HepG2 (cell line): ENCODE results near the gene ZDHHC14. TPM values are rescaled to one million over a fixed set of nuclear protein-coding genes. Genes with fewer than 3 reads are reported as not detected.

ENCODE experiments used
- ATAC-seq: fragments of 200-7000 bp; cut with Tn5 transposase; 3 replicates; pipeline ENCODE4 v1.9.1; 2020; ENCODE audit warnings: mild to moderate bottlenecking, moderate library complexity
- BruUV-seq: library from RNA; stranded (reverse); fragments of 400-500 nt; replicated peaks from 2 replicates; lab custom pipeline; 2021; lab: Mats Ljungman, UMichigan
- CTCF ChIA-PET: fragments of 300-600 bp; formaldehyde crosslinking; extraction: SDS; loops from one replicate; lab custom pipeline; 2021; ENCODE audit warnings: low total read pairs, inconsistent platforms, low intra/inter-chr PET ratio; lab: Yijun Ruan, JAX
- POLR2A ChIA-PET: fragments of 350-600 bp; sonication (Branson Sonifier 250); formaldehyde crosslinking; loops from one replicate; lab custom pipeline; 2020; ENCODE audit warnings: antibody characterized with exemption, inconsistent platforms; lab: Yijun Ruan, JAX
- DNase-seq: peaks from one replicate; pipeline ENCODE4 v3.0.0-alpha.2; 2015; ENCODE audit warnings: low spot score
- FAIRE-seq: peaks from 3 replicates; lab custom pipeline; 2011; peaks lifted over from hg19 to GRCh38; lab: Jason Lieb, UNC
- H2AFZ ChIP-seq: one replicate; pipeline ENCODE4 v1.6.1; 2011; ENCODE audit warnings: low read length, inconsistent platforms
- H3K27ac ChIP-seq: fragments of 300-600 bp; 3 replicates; pipeline ENCODE4 v1.8.0; 2011; ENCODE audit warnings: mixed run types, mild to moderate bottlenecking, mixed read lengths, low read length, inconsistent platforms; ENCODE audit not compliant: insufficient read depth; ENCODE audit errors: extremely low read length
- H3K27me3 ChIP-seq, 2 experiments: fragments of 200-600 bp in 1 of 2; 2 replicates in 1 of 2; 3 replicates in 1 of 2; pipeline versions ENCODE4 v1.6.0 to v1.8.0; 2011; ENCODE audit warnings: low read length in 2 of 2, mild to moderate bottlenecking in 2 of 2, moderate library complexity in 2 of 2, inconsistent platforms in 1 of 2; ENCODE audit not compliant: insufficient read depth in 2 of 2, control insufficient read depth in 1 of 2
- H3K36me3 ChIP-seq, 2 experiments: fragments of 200-600 bp in 1 of 2; replicated peaks in 1 of 2; 2 replicates in 1 of 2; 3 replicates in 1 of 2; pipeline versions ENCODE4 v1.5.1 to v1.8.0; 2011; ENCODE audit warnings: low read length in 2 of 2, inconsistent platforms in 1 of 2; ENCODE audit not compliant: insufficient read depth in 2 of 2, control insufficient read depth in 1 of 2
- H3K4me1 ChIP-seq: 2 replicates; pipeline ENCODE4 v1.5.1; 2012; ENCODE audit warnings: low read length, inconsistent platforms; ENCODE audit not compliant: insufficient read depth
- H3K4me2 ChIP-seq: 2 replicates; pipeline ENCODE4 v1.6.0; 2011; ENCODE audit warnings: low read depth, low read length, inconsistent platforms
- H3K4me3 ChIP-seq, 3 experiments: fragments of 200-600 bp in 1 of 3; sonication (generic), shearing (Covaris generic) in 1 of 3; replicated peaks in 1 of 3; 2 replicates each; pipeline ENCODE4 v1.5.1; 2011 to 2016; ENCODE audit warnings: low read length in 3 of 3, inconsistent platforms in 2 of 3, low read depth in 2 of 3, mild to moderate bottlenecking in 2 of 3, control low read depth in 1 of 3, mixed read lengths in 1 of 3; ENCODE audit not compliant: insufficient read depth in 1 of 3
- H3K79me2 ChIP-seq: one replicate; pipeline ENCODE4 v1.6.1; 2011; ENCODE audit warnings: low read length, inconsistent platforms; ENCODE audit not compliant: insufficient read depth
- H3K9ac ChIP-seq: 2 replicates; pipeline ENCODE4 v1.6.0; 2011; ENCODE audit warnings: mild to moderate bottlenecking, low read depth, low read length, inconsistent platforms; ENCODE audit not compliant: insufficient read depth
- H3K9me3 ChIP-seq: 2 replicates; pipeline ENCODE4 v1.5.1; 2012; ENCODE audit warnings: mild to moderate bottlenecking, low read length
- H4K20me1 ChIP-seq: 2 replicates; pipeline ENCODE4 v1.6.0; 2011; ENCODE audit warnings: inconsistent platforms, mild to moderate bottlenecking, low read length, moderate library complexity; ENCODE audit not compliant: insufficient read depth
- CHCHD3 ChIP-seq: sonication (generic); formaldehyde crosslinking; IDR thresholded peaks from 2 replicates; pipeline ENCODE4 v1.8.0; 2022; ENCODE audit warnings: mild to moderate bottlenecking, missing genetic modification reagents, moderate library complexity
- HMG20B ChIP-seq: conservative IDR thresholded peaks from 2 replicates; pipeline ENCODE4 v1.6.1; 2016; ENCODE audit warnings: missing genetic modification reagents, missing compliant biosample characterization
- LCORL ChIP-seq, 2 experiments: fragments of 450-650 bp in 1 of 2; sonication (generic) in 1 of 2; formaldehyde crosslinking in 1 of 2; IDR thresholded peaks; 2 replicates each; pipeline versions ENCODE4 v1.5.0 to v1.6.1; 2017 to 2020; ENCODE audit warnings: antibody characterized with exemption in 1 of 2, missing genetic modification reagents in 1 of 2
- XBP1 ChIP-seq: sonication (generic); formaldehyde crosslinking; IDR thresholded peaks from 2 replicates; pipeline ENCODE4 v1.5.0; 2020; ENCODE audit warnings: missing genetic modification reagents
- ZBTB42 ChIP-seq: sonication (generic); formaldehyde crosslinking; IDR thresholded peaks from 2 replicates; pipeline ENCODE4 v1.5.0; 2020; ENCODE audit warnings: mild to moderate bottlenecking, missing genetic modification reagents
- ZNF207 ChIP-seq: fragments of 450-650 bp; IDR thresholded peaks from 2 replicates; pipeline ENCODE4 v1.6.1; 2016; ENCODE audit warnings: antibody characterized with exemption, borderline replicate concordance
- ZNF558 ChIP-seq: sonication (generic); formaldehyde crosslinking; IDR thresholded peaks from 2 replicates; pipeline ENCODE4 v1.9.0; 2022; ENCODE audit warnings: mild to moderate bottlenecking, missing genetic modification reagents, borderline replicate concordance
- WGBS: methylation state at CpG from one replicate; pipeline ENCODE4 v1.1.6; 2017; ENCODE audit warnings: low lambda C conversion rate; 5-methylcytosine and 5-hydroxymethylcytosine counted together
- in situ Hi-C: cut with HindIII; loops from 2 replicates; pipeline ENCODE4 v1.10.0; 2017; ENCODE audit warnings: low pct_unique_long_range_greater_than_20kb; ENCODE audit not compliant: extremely low pct_ligation_motif_present
- intact Hi-C: fragments of 100-400 bp; cut with micrococcal nuclease; formaldehyde crosslinking; loops from one replicate; pipeline ENCODE4 v1.10.0; 2022; ENCODE audit not compliant: unreplicated experiment
- polyA plus RNA-seq, 8 experiments: library from polyadenylated mRNA; depleted of rRNA in 3 of 8; stranded (reverse) in 7 of 8; unstranded in 1 of 8; fragments of >200 nt; fragmentation: Illumina TruSeq in 4 of 8; extraction: Trizol in 4 of 8; gene quantifications; 2 replicates each; pipeline versions ENCODE4 v1.2.1 to v1.2.3, GENCODE V29; 2011 to 2016; ENCODE audit warnings: low read depth in 4 of 8, missing spikeins in 1 of 8, mixed read lengths in 1 of 8; ENCODE audit not compliant: insufficient read depth in 1 of 8
- total RNA-seq, 5 experiments: library from RNA; depleted of rRNA; stranded (reverse); fragments of >200 nt; fragmentation: Illumina TruSeq; extraction: Trizol; gene quantifications; 2 replicates each; pipeline ENCODE4 v1.2.3, GENCODE V29; 2016; ENCODE audit warnings: low read depth in 1 of 5
- TF ChIP-seq, protein P1 (sequence below): sonication (generic); formaldehyde crosslinking; IDR thresholded peaks from 2 replicates; pipeline ENCODE4 v1.4.0; 2020; ENCODE audit warnings: mild to moderate bottlenecking, missing genetic modification reagents
- TF ChIP-seq, protein P2 (sequence below): sonication (generic); formaldehyde crosslinking; IDR thresholded peaks from 2 replicates; pipeline ENCODE4 v1.5.0; 2020; ENCODE audit warnings: missing genetic modification reagents, mild to moderate bottlenecking, borderline replicate concordance

ZDHHC14 gene
- total and polyA plus RNA-seq, 2 of the 13 experiments (the other 11 are each of a cell fraction or from before 2014, with no cell fraction given): 3.7 to 9.5 TPM

DNA sequence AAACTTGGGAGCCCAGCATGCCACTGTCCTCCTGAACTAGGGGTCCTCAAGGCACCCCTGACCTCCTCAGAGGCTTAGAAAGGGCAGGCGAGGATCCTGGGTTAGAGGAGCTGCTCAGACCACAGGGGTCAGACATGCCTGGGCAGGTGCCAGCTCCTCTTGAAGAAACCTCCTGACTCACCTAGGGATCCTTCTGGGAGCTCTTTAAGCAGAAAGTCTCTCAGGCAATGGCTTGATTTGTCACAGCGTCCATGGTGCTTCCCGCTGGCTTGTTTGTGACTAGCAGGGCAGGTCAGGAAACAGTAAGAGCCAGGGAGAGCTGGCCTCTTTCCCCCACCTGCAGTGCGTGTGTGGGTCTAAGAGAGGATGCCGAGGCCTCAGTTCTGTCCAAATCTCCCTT lies 267.6 kb downstream of the ZDHHC14 start (continued):
- TF ChIP-seq, protein P1, sequence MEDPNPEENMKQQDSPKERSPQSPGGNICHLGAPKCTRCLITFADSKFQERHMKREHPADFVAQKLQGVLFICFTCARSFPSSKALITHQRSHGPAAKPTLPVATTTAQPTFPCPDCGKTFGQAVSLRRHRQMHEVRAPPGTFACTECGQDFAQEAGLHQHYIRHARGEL (CRISPR knock-in tag): no peak

DNA sequence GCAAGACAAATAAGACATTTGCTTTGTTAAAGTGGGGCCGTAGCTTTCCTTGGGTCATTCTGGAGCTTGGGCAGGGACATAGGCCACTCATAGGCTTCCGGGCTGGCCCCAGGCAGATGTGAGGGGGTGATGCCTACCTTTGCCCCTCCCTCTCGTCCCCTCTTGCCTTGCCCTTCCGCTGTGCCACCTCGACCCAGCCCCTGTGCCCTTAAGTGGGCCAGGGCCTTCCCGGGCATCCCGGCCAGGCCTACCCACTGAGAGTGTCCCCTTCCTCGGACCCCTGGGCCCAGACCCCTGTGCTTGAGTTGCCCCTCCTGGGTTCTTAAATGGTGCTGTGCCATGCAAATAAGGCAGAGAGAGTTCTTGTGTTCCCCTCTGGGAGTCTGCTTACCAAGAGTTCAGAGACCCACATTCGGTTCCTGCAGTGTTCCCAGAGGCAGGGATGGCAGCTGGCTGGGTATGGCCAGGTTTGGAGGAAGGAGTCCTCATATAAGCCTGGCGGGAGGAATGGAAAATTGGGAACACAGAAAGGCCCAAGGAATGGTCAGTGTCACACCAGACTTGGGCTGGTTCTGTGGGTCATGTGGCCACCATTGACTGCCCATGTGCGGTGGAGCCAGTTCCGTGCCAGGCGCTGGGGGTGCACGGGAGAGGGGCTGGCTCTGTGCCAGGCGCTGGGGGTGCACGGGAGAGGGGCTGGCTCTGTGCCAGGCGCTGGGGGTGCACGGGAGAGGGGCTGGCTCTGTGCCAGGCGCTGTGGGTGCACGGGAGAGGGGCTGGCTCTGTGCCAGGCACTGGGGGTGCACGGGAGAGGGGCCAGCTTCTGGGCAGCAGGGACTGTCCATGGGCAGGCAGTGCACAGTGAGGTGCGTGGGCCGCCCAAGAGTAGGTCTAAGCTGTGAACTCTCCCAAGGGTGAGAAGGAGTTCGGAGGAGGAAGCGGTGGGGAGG lies 268.6 kb downstream of the ZDHHC14 start:
- 87% methylated on average over 24 of the region's 25 CpGs for WGBS
- in situ Hi-C loops: no loop called here
- Histone ChIP-seq H2AFZ (no peak overlapping the region), H4K20me1 (no peaks in the 10 kb centered on the region), H3K4me1 (no peaks in the 10 kb centered on the region), H3K4me3 (no peak overlapping the region), H3K9ac (no peak overlapping the region), H3K36me3 (no peaks in the 10 kb centered on the region), H3K79me2 (no peaks in the 10 kb centered on the region), H3K4me2 (no peak overlapping the region), H3K27ac (no peak overlapping the region), H3K27me3 (no peaks in the 10 kb centered on the region), H3K9me3 (no peaks in the 10 kb centered on the region)
- ATAC-seq (no peak), FAIRE-seq (no peak), DNase-seq (no peak)
- CTCF ChIA-PET: no interaction called here
- no TSS peak for BruUV-seq
- no peak for TF ChIP-seq HMG20B (CRISPR knock-in tag)
- no peak for TF ChIP-seq ZBTB42 (CRISPR knock-in tag)
- peak; percentile 67; the same call in 1 of the 2 replicates for TF ChIP-seq LCORL (IDR thresholded peaks at IDR 0.05)
- no peak for TF ChIP-seq LCORL (CRISPR knock-in tag; IDR thresholded peaks at IDR 0.05)
- no peak for TF ChIP-seq XBP1 (CRISPR knock-in tag)
- no peak for TF ChIP-seq ZNF558 (CRISPR knock-in tag)
- no peak for TF ChIP-seq ZNF207
- TF ChIP-seq, protein P2, sequence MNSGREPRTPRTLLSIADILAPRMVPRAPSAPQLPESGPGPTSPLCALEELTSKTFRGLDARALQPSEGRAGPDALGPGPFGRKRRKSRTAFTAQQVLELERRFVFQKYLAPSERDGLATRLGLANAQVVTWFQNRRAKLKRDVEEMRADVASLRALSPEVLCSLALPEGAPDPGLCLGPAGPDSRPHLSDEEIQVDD (CRISPR knock-in tag): no peak
- no peak for TF ChIP-seq CHCHD3 (CRISPR knock-in tag)
- intact Hi-C loops: no loop called here
- POLR2A ChIA-PET: interaction anchor here (0.8 kb wide), 1 partner anchor 36 kb away, joined by 4 read pairs; no protein-coding TSS in a partner anchor
